Heart left ventricle (tissue), 13 donors: ENCODE results near the gene PEX6.

ENCODE experiments used
- CTCF ChIP-seq, 12 donors: fragments of 200-600 bp; sonication (generic) in 4 of 12; IDR thresholded peaks; one replicate each; pipeline versions ENCODE4 v1.5.0 to v1.8.0; 2018 to 2022; ENCODE audit warnings: antibody characterized with exemption in 12 of 12, mild to moderate bottlenecking in 5 of 12
- POLR2A ChIP-seq, 2 donors: fragments of 450-650 bp; IDR thresholded peaks; one replicate each; pipeline ENCODE4 v1.6.1; 2017; ENCODE audit warnings: antibody characterized with exemption in 2 of 2, mild to moderate bottlenecking in 2 of 2, moderate library complexity in 2 of 2
- donor health status: ischemic (EF 13 %, LVEDD 7.1; RV severe dilation, severe dysfunction).
- donor health status: DM: no; HTN: yes; CAD: no.
- donor health status: DM: no; HTN: no; CAD: no.
- donor health status: ischemic (EF 25% LVEDD 6.9; RV normal size, moderate dysfunction).
- donor health status: ischemic (EF 25% LVEDD 5.7; RV mildly dilated, moderate dysfunction).
- donor health status: ischemic (EF 35%, LVEDD 5.7; RV mildly dilated, moderate dysfunction).
- donor health status: nonischemic (EF 11% LVEDD 7.7; RV severe dilation, severe dysfunction).
- donor health status: DM: yes; HTN: yes; CAD: no.
- donor health status: PGD.
- donor health status: ischemic (EF 29% LVEDD 5.4; RV normal size, mild dysfunction).
- donor health status: nonischemic (EF 23%, LVEDD 6.1; RV moderate dilation, normal function).

- TF ChIP-seq POLR2A (IDR thresholded peaks at IDR 0.05): no peak
- TF ChIP-seq CTCF (IDR thresholded peaks at IDR 0.05): no peak
Measured at GRCh38 chr6:42967228-42967627, 11.8 kb downstream of the PEX6 start.
